Ectodermal cell (in vitro differentiated cells): ENCODE results near the gene TOMM40L.
"Not testable (repeated sequence)": the region's sequence is repeated elsewhere in the genome, so short reads cannot be mapped to it uniquely, and the experiment has no call there.

ENCODE experiments used
- H3K27ac ChIP-seq: 2 replicates; pipeline ENCODE4 v1.7.0; 2013; ENCODE audit warnings: mild to moderate bottlenecking, low read depth, low read length; ENCODE audit not compliant: insufficient read depth, poor library complexity, severe bottlenecking
- H3K27me3 ChIP-seq: 2 replicates; pipeline ENCODE4 v1.7.0; 2013; ENCODE audit warnings: mild to moderate bottlenecking, low read length; ENCODE audit not compliant: insufficient read depth, control insufficient read depth, poor library complexity, severe bottlenecking
- H3K36me3 ChIP-seq: one replicate; pipeline ENCODE4 v1.7.0; 2013; ENCODE audit warnings: low read length; ENCODE audit not compliant: control insufficient read depth, insufficient read depth
- H3K4me1 ChIP-seq: one replicate; pipeline ENCODE4 v1.7.0; 2013; ENCODE audit warnings: low read length; ENCODE audit not compliant: control insufficient read depth, insufficient read depth
- H3K4me3 ChIP-seq: 2 replicates; pipeline ENCODE4 v1.7.0; 2013; ENCODE audit warnings: low read depth, low read length, control low read depth; ENCODE audit not compliant: insufficient read depth
- H3K9me3 ChIP-seq: 2 replicates; pipeline ENCODE4 v1.7.0; 2013; ENCODE audit warnings: mild to moderate bottlenecking, low read length, moderate library complexity; ENCODE audit not compliant: control insufficient read depth
- WGBS, 2 experiments: methylation state at CpG; one replicate each; pipeline ENCODE4 v1.1.7; 2013; ENCODE audit warnings: missing lambda C conversion rate in 2 of 2; 5-methylcytosine and 5-hydroxymethylcytosine counted together

TOMM40L gene

GRCh38 chr1:161220002-161220401 is 5.9 kb upstream of the TOMM40L start:
- no peaks in the 10 kb centered on the region for H3K4me1 ChIP-seq
- H3K4me3 ChIP-seq, result no peak overlapping the region
- no peaks in the 10 kb centered on the region for H3K9me3 ChIP-seq
- 92 to 96% methylated on average over 5 of the region's 5 CpGs for WGBS, 2 experiments
- H3K36me3 ChIP-seq, result no peaks in the 10 kb centered on the region
- no peaks in the 10 kb centered on the region for H3K27me3 ChIP-seq
- no peak overlapping the region for H3K27ac ChIP-seq

DNA sequence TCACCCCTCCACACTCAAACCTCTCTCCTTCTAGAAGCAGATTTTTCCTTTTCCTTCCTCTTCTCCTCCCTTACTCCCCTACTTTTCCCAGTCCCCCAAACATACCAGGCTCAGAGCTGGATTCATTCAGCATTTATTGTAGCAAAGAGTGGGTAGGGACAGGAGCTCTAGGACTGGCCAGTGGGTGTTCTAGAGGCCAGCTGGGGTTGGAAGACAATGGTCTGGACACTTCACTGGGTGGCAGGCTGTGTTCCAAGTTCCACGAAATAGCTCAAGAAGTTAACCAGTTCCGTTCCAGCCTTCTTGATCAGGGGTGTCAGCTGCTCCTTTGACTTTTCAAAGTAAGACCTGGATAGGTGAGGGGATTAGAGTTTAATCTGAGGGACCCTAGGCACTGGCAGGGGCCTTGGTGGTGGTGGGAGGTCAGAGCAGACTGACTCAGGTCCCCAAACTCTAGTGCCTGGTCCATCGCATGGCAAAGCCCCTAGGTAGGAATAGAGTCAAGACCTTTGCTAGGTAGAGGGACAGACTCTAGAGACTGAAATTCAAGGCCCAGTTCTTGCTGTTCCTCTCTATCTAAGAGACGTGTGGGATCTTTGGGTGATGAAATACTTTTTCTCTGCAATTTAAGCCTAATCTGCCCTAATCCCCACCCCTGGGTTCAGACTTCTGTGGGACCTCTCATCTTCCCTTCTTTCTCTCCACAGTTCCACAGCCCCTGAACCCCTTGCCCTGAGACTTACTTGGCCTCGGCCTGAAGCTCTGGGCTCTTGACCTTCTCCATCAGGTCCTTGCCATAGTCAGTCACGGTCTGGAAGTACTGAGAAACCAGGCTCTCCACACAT is 3.5 kb upstream of the TOMM40L start:
- no peak overlapping the region for H3K4me3 ChIP-seq
- H3K36me3 ChIP-seq, result no peaks in the 10 kb centered on the region
- H3K27ac ChIP-seq, result no peak overlapping the region
- no peaks in the 10 kb centered on the region for H3K9me3 ChIP-seq
- peaks cover 4% of the 10 kb centered on the region for H3K4me1 ChIP-seq
- no peaks in the 10 kb centered on the region for H3K27me3 ChIP-seq
- 91% methylated on average over 6 of the region's 6 CpGs for WGBS, 2 experiments

- H3K9me3 ChIP-seq, result no peaks in the 10 kb centered on the region
- H3K27ac ChIP-seq, result no peak overlapping the region
- H3K36me3 ChIP-seq, result no peaks in the 10 kb centered on the region
- H3K4me3 ChIP-seq, result no peak overlapping the region
- WGBS, 2 experiments, result 91 to 99% methylated on average over 6 to 7 of the region's 7 CpGs
- H3K27me3 ChIP-seq, result no peaks in the 10 kb centered on the region
- peaks cover 4% of the 10 kb centered on the region for H3K4me1 ChIP-seq
Observed at GRCh38 chr1:161223805-161224694, 1.8 kb upstream of the TOMM40L start.

DNA sequence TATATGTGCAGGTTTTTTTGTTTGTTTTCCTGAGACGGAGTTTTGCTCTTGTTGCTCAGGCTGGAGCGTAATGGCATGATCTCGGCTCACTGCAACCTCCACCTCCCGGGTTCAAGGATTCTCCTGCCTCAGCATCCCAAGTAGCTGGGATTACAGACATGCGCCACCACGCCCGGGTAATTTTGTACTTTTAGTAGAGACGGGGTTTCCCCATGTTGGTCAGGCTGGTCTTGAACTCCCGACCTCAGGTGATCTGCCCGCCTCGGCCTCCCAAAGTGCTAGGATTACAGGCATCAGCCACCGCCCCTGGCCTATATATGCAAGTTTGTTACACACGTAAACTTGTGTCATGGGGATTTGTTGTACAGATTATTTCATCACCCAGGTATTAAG is 1.2 kb upstream of the TOMM40L start:
- not testable (repeated sequence) for H3K27ac ChIP-seq, H3K36me3 ChIP-seq
- WGBS, 2 experiments, result 89 to 92% methylated on average over 13 of the region's 13 CpGs

GRCh38 chr1:161225178-161225533 is 704 bp upstream of the TOMM40L start:
- Histone ChIP-seq H3K4me1 (peaks cover 4% of the 10 kb centered on the region), H3K27ac (no peak overlapping the region), H3K27me3 (no peaks in the 10 kb centered on the region), H3K36me3 (no peaks in the 10 kb centered on the region), H3K4me3 (no peak overlapping the region), H3K9me3 (no peaks in the 10 kb centered on the region)
- WGBS, 2 experiments, result 92% methylated on average over 7 of the region's 7 CpGs

More for the DNA sequence above, 1.2 kb upstream of the TOMM40L start:
- H3K27me3 ChIP-seq, H3K4me3 ChIP-seq, H3K9me3 ChIP-seq, H3K4me1 ChIP-seq: not testable (repeated sequence)

DNA sequence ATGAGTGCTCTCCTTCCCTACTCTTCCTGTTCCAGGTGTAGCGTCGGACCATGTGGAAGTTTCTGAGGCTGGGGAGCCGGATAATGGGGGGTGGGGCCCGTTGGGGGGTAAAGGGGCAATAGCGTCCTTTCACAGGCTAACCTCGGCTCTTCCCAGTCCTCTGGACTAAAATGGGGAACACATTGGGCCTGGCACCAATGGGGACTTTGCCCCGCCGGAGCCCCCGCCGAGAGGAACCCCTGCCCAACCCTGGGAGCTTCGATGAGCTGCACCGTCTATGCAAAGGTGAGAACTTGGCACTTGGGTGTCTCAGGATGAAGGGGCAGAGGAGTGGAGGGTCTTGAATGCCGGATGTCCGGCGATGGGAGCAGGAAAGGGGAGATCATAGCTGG is 456 bp downstream of the TOMM40L start:
- H3K27ac ChIP-seq, result no peak overlapping the region
- peak overlapping the region; percentile 57 for H3K4me3 ChIP-seq
- H3K4me1 ChIP-seq, result peaks cover 4% of the 10 kb centered on the region
- WGBS, 2 experiments, result 18 to 20% methylated on average over 15 of the region's 15 CpGs
- no peaks in the 10 kb centered on the region for H3K36me3 ChIP-seq
- no peaks in the 10 kb centered on the region for H3K9me3 ChIP-seq
- no peaks in the 10 kb centered on the region for H3K27me3 ChIP-seq

DNA sequence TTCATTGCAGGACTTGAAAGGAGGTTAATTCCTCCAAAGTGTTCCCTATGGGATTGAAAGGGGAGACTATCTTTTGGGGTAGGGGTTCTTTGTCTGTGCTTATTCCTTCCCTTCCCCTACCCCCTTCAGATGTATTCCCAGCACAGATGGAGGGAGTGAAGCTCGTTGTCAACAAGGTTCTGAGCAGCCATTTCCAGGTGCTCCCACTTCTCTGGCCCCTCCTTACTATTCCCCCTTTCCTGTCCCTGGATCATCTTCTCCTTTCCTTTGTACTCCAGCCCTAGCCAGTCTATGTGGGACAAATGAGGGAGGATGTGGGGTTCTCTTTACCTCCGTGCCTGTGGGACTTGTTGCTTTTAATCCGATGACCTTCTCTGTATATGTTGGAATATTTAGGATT is 899 bp downstream of the TOMM40L start:
- Histone ChIP-seq H3K27me3 (no peaks in the 10 kb centered on the region), H3K27ac (no peak overlapping the region), H3K36me3 (no peaks in the 10 kb centered on the region), H3K4me3 (peak overlapping the region; percentile 57), H3K9me3 (no peaks in the 10 kb centered on the region), H3K4me1 (peaks cover 4% of the 10 kb centered on the region)
- 75 to 85% methylated on average over 3 of the region's 3 CpGs for WGBS, 2 experiments

DNA sequence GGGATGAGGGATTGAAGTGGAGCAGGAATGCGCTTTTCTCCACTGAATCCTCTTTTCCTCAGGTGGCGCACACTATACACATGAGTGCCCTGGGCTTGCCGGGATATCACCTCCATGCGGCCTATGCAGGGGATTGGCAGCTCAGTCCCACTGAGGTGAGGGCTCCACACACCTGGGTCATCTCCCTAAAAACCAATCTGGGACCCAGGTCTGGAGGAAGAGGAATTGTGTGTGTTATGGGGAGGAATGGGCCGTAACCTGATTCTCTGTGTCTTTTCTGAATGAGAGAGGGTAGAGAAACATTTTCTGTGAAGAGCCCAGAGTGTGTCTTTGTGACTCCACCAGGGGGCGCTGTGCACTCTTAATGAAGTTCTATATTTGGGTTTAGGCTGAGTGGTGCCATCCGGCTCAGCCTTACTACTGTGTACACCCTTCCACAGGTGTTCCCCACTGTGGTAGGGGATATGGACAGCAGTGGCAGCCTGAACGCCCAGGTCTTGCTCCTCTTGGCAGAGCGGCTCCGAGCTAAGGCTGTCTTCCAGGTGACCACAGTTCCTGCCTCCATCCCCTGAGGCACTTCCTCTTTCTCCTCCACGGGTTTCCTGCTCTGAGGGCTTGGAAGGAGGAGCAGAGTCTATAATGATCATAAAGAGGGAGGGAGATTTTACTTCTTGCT is 1.5 kb downstream of the TOMM40L start:
- Histone ChIP-seq H3K27ac (no peak overlapping the region), H3K4me1 (peaks cover 4% of the 10 kb centered on the region), H3K9me3 (no peaks in the 10 kb centered on the region), H3K4me3 (peak overlapping the region; percentile 8), H3K36me3 (no peaks in the 10 kb centered on the region), H3K27me3 (no peaks in the 10 kb centered on the region)
- WGBS, 2 experiments, result 63 to 64% methylated on average over 11 of the region's 11 CpGs

- Histone ChIP-seq H3K4me3 (no peak overlapping the region), H3K4me1 (peaks cover 4% of the 10 kb centered on the region), H3K36me3 (no peaks in the 10 kb centered on the region), H3K27me3 (no peaks in the 10 kb centered on the region), H3K27ac (no peak overlapping the region), H3K9me3 (no peaks in the 10 kb centered on the region)
- 96 to 98% methylated on average over 7 of the region's 7 CpGs for WGBS, 2 experiments
Observed at GRCh38 chr1:161228032-161228431, 2.2 kb downstream of the TOMM40L start.

GRCh38 chr1:161229896-161230295 is 4.0 kb downstream of the TOMM40L start:
- Histone ChIP-seq H3K4me1 (peaks cover 4% of the 10 kb centered on the region), H3K27me3 (no peaks in the 10 kb centered on the region), H3K9me3 (no peaks in the 10 kb centered on the region), H3K27ac (no peak overlapping the region), H3K4me3 (no peak overlapping the region), H3K36me3 (no peaks in the 10 kb centered on the region)
- 86 to 87% methylated on average over 3 of the region's 3 CpGs for WGBS, 2 experiments
